Activated T-cell treated with anti-CD3 and anti-CD28 coated beads, Interleukin-2, amount 50 U/mL, for 4 hours (primary cell): ENCODE data around the gene RXFP1. TPM values are rescaled to one million over a fixed set of nuclear protein-coding genes. Genes with fewer than 3 reads are reported as not detected.
"Not testable (repeated sequence)": the region's sequence is repeated elsewhere in the genome, so short reads cannot be mapped to it uniquely, and the experiment has no call there.

ENCODE experiments used
- ATAC-seq, 2 donors: fragments of 200-7000 bp; cut with Tn5 transposase; one replicate each; pipeline ENCODE4 v1.10.0; 2021
- DNase-seq: peaks from one replicate; pipeline ENCODE4 v3.0.0-alpha.2; 2020
- H3K27me3 Mint-ChIP-seq: one replicate; pipeline ENCODE4 v1.8.0; 2021; ENCODE audit warnings: low read depth, mixed read lengths
- H3K36me3 Mint-ChIP-seq: one replicate; pipeline ENCODE4 v1.8.0; 2022; ENCODE audit warnings: mixed read lengths; ENCODE audit not compliant: insufficient read depth
- H3K4me1 Mint-ChIP-seq: one replicate; pipeline ENCODE4 v1.8.0; 2021; ENCODE audit warnings: low read depth, mixed read lengths
- H3K4me3 Mint-ChIP-seq: one replicate; pipeline ENCODE4 v1.8.0; 2021; ENCODE audit warnings: mild to moderate bottlenecking, moderate library complexity, mixed read lengths
- H3K9me3 Mint-ChIP-seq: one replicate; pipeline ENCODE4 v1.8.0; 2021; ENCODE audit warnings: mixed read lengths
- total RNA-seq, 3 donors: library from RNA; stranded (reverse); gene quantifications; one replicate each; pipeline ENCODE4 v1.2.1, GENCODE V29; 2021

Gene RXFP1
- total RNA-seq, 3 donors from 2014 or later: 0.08 TPM; not detected in 2

DNA sequence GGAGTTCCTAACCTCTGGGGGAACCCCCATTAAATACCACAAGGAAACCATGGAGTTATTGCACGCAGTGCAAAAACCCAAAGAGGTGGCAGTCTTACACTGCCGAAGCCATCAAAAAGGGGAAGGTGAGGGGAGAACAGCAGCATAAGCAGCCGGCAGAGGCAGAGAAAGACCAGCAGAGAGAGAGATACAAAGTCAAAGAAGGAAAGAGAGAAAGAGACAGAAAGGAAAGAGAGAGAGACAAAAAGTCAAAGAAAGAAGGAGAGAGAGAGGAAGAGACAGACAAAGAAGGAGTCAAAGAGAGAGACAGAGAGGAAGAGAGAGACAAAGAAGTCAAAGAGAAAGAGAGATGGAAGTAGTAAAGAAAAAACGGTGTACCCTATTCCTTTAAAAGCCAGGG is 141.6 kb downstream of the RXFP1 start:
- not testable (repeated sequence) for ATAC-seq, H3K36me3 Mint-ChIP-seq, H3K9me3 Mint-ChIP-seq, H3K4me3 Mint-ChIP-seq, H3K4me1 Mint-ChIP-seq, DNase-seq
- peaks cover 13% of the 10 kb centered on the region for H3K27me3 Mint-ChIP-seq

DNA sequence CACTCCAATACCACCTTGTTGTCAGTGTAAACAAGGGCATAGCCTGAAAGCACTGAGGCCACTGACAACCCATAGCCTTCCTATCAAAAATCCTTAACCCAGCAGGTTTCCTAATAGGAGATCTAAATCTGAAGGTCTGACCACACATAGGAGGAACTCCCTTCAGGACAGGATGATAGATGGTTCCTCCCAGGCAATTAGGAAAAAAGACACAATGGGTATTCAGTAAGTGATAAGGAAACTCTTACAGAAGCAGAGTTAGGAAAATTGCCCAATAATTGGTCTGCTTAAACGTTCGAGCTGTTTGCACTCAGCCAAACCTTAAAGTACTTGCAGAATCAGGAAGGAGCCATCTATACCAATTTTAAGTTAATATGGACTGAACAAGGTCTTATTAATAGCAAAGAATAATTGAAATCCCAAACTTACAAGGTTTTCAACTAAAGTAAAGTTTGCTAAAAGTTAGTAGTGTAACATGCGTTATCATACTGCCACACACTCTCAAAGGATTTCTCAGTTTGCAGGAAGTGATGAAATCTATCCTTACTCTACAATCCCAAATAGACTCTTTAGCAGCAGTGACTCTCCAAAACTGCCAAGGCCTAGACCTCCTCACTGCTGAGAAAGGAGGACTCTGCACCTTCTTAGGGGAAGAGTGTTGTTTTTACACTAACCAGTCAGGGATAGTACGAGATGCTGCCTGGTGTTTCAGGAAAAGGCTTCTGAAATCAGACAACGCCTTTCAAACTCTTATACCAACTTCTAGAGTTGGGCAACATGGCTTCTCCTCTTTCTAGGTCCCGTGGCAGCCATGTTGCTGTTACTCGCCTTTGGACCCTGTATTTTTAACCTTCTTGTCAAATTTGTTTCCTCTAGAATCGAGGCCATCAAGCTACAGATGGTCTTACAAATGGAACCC is 142.3 kb downstream of the RXFP1 start:
- H3K9me3 Mint-ChIP-seq, ATAC-seq, DNase-seq, H3K4me1 Mint-ChIP-seq, H3K36me3 Mint-ChIP-seq, H3K4me3 Mint-ChIP-seq, H3K27me3 Mint-ChIP-seq: not testable (repeated sequence)

DNA sequence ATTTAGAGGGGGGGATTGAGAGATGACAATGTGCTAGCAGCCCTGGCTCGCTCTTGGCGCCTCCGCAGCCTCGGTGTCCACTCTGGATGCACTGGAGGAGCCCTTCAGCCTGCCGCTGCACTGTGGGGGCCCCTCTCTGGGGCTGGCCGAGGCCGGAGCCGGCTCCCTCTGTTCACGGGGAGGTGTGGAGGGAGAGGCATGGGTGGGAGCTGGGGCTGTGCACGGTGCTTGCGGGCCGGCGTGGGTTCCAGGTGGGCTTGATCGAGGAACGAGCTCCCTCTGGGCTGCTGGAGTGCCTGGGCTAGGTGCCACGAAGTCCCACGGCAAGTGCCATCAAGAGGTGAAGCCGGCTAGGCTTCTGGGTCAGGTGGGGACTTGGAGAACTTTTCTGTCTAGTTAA is 143.1 kb downstream of the RXFP1 start:
- ATAC-seq (no peak), DNase-seq (no peak)
- Mint-ChIP-seq H3K4me3 (no peak overlapping the region), H3K36me3 (peaks cover 1% of the 10 kb centered on the region), H3K4me1 (peaks cover 1% of the 10 kb centered on the region), H3K27me3 (peaks cover 4% of the 10 kb centered on the region), H3K9me3 (no peaks in the 10 kb centered on the region)

GRCh38 chr4:158666892-158667291 is 145.2 kb downstream of the RXFP1 start:
- H3K27me3 Mint-ChIP-seq: no peaks in the 10 kb centered on the region
- peaks cover 12% of the 10 kb centered on the region for H3K4me1 Mint-ChIP-seq
- no peaks in the 10 kb centered on the region for H3K9me3 Mint-ChIP-seq
- H3K36me3 Mint-ChIP-seq: peaks cover 1% of the 10 kb centered on the region
- DNase-seq: no peak
- ATAC-seq: no peak
- no peak overlapping the region for H3K4me3 Mint-ChIP-seq

- ATAC-seq (no peak), DNase-seq (no peak)
- H3K4me3 Mint-ChIP-seq: no peak overlapping the region
- H3K4me1 Mint-ChIP-seq: peaks cover 17% of the 10 kb centered on the region
- no peaks in the 10 kb centered on the region for H3K9me3 Mint-ChIP-seq
- H3K27me3 Mint-ChIP-seq: no peaks in the 10 kb centered on the region
- H3K36me3 Mint-ChIP-seq: peaks cover 1% of the 10 kb centered on the region
Measured at GRCh38 chr4:158667651-158668198, 146.0 kb downstream of the RXFP1 start.

DNA sequence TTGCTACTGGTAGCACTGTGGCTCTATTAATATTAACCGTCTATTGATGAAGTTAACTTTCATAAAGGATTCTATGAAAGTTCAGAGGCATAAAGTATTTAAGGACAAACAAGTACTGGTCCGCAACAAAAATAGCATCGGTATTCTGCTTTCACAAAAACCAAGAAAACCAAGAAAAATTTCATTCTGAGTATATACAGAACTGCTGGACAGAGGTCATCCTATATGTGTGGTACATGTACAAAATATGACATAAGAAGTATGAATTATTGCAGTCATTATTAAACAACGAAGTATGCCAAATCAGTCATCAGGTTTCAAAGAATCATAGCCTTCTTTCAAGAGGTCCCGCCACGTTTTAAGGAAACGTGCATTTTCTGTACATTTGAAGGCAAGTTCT is 147.6 kb downstream of the RXFP1 start:
- H3K9me3 Mint-ChIP-seq: no peaks in the 10 kb centered on the region
- ATAC-seq: no peak
- DNase-seq: no peak
- peaks cover 1% of the 10 kb centered on the region for H3K36me3 Mint-ChIP-seq
- H3K27me3 Mint-ChIP-seq: no peaks in the 10 kb centered on the region
- peak overlapping the region; percentile 19 for H3K4me3 Mint-ChIP-seq
- peaks cover 22% of the 10 kb centered on the region for H3K4me1 Mint-ChIP-seq

DNA sequence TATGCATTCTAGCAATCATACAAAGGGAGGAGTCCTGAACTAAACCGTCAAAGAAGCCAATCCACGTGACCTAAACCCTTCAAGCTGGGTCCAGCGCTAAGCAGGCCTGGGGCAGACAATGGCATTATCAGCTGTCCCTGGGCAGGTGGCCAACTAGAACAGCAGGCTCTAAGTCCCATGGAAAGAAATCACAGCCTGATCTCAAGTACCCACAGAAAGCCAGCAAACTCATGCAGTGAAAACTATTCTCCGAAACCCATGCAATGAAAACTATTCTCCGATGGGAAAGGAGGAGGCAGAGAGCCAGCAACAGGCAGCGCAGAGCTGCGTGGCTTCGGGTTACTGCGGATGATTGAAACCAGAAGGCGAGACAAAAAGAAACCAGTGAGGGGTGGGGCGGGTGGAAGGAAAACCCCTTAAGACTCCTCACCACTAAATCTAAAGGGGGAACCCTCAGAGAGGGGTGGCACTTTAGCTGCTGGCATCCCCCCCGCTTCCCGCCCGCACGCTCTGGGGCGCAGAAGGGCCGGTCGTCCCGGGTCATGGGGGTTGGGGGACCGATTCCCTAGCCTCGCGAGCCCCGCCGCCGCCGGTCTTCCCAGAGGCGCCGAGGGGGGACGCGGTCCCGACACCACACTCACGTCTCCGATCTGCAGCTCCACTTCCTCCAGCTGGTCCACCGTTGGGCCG is 149.4 kb downstream of the RXFP1 start:
- no peaks in the 10 kb centered on the region for H3K27me3 Mint-ChIP-seq
- no peaks in the 10 kb centered on the region for H3K9me3 Mint-ChIP-seq
- H3K4me1 Mint-ChIP-seq: peaks cover 24% of the 10 kb centered on the region
- H3K4me3 Mint-ChIP-seq: peak overlapping the region; percentile 97
- ATAC-seq (peak; percentile 42 to 44), DNase-seq (peak; percentile 28)
- H3K36me3 Mint-ChIP-seq: peaks cover 1% of the 10 kb centered on the region

GRCh38 chr4:158671665-158671914 is 149.9 kb downstream of the RXFP1 start, which contains the start of gene C4orf46:
C4orf46 (minus strand) TSS chr4:158671887; CDS start chr4:158671801, 86 bp downstream.
- Mint-ChIP-seq H3K27me3 (no peaks in the 10 kb centered on the region), H3K4me3 (peak within 1 kb of the TSS; percentile 97), H3K9me3 (no peaks in the 10 kb centered on the region), H3K36me3 (peaks cover 1% of the 10 kb centered on the region), H3K4me1 (peaks cover 24% of the 10 kb centered on the region)
- DNase-seq: no peak
- ATAC-seq: no peak

DNA sequence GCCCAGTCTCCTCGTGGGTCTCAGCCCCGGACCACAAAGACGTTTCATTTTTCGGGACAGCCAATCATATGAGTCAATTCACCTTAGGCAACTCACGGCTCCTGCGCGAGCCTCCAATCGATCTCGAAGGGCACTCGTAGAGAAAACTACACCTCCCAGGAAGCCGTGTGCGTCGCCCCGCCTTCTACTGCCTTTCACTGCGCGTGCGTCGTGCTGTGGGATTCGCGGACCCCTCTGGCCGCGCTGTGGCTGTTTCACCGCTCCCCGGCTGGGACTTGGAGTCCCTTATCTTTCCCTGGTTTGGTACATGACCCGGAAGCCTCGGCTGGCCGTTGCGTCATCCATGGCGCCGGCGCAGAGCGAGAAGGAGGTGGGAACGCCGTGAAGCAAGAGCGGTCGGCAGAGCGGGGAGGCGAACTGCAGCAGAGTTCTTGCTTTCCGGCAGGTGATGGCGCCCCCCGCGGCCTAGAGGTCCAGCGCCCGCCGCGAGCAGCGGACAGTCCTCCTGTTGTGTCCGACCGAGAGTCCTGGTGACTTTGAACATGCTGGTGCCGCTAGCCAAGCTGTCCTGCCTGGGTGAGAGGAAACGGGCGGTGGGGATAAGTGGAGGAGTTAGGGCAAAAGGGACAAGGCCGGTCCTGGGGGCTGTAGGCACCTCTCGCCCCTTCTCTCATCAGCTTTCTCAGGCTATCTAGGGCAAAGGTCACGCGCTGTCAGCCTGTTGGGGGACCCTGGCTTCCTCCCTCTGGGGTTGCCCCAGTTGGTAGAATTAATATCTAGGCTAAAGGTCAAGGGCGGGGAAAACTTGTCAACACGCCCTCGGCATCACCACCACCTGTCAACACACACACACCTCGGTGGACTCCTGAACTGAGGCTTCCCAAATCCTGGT is 150.5 kb downstream of the RXFP1 start, which contains the start of gene ETFDH:
Gene ETFDH, plus strand, starts transcription at position 382 of the 892 bp plus-strand sequence. Its CDS starts 161 bp downstream, at position 543.
- Mint-ChIP-seq H3K4me3 (peak within 1 kb of the TSS; percentile 97), H3K27me3 (no peaks in the 10 kb centered on the region), H3K4me1 (peaks cover 24% of the 10 kb centered on the region), H3K9me3 (no peaks in the 10 kb centered on the region), H3K36me3 (peaks cover 1% of the 10 kb centered on the region)
- peak; percentile 96 for DNase-seq
- peak; percentile 90 to 91 for ATAC-seq

- no peaks in the 10 kb centered on the region for H3K27me3 Mint-ChIP-seq
- H3K4me3 Mint-ChIP-seq: peak overlapping the region; percentile 4
- peaks cover 1% of the 10 kb centered on the region for H3K36me3 Mint-ChIP-seq
- H3K9me3 Mint-ChIP-seq: no peaks in the 10 kb centered on the region
- H3K4me1 Mint-ChIP-seq: peaks cover 24% of the 10 kb centered on the region
- DNase-seq: no peak
- ATAC-seq: no peak
Measured at GRCh38 chr4:158673633-158674032, 152.0 kb downstream of the RXFP1 start.

DNA sequence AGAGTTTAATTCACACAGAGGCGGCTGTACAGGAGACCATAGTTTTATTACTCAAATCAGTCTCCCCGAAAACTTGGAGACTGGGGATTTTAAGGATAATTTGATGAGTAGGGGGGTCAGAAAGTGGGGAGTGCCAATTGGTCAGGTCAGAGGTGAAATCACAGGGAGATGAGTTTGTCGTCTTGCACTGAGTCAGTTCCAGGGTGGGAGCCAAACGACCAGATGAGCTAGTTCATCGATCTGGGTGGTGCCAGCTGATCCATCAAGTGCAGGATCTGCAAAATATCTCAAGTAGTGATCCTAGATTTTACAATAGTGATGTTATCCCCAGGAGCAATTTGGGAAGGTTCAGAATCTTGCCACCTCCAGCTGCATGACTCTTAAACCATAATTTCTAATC is 154.4 kb downstream of the RXFP1 start:
- no peaks in the 10 kb centered on the region for H3K9me3 Mint-ChIP-seq
- no peak overlapping the region for H3K4me3 Mint-ChIP-seq
- H3K27me3 Mint-ChIP-seq: no peaks in the 10 kb centered on the region
- DNase-seq (no peak), ATAC-seq (no peak)
- H3K36me3 Mint-ChIP-seq: peaks cover 9% of the 10 kb centered on the region
- peaks cover 12% of the 10 kb centered on the region for H3K4me1 Mint-ChIP-seq

DNA sequence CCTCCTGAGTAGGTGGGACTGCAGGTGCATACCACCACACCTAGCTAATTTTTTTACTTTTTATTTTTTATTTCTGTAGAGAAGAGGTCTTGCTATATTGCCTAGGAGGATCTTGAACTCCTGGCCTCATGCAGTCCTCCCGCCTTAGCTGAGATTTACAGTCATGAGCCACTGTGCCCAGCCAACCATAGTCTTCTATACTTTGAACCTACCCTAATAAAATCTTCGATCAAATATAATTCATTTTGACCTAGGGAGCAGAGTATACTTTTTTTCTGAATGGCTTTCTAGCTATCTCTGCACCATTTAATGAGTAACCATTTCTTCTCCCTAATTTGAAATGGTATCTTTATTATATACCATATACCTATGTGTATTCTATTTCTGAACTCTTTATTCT is 157.1 kb downstream of the RXFP1 start:
- Mint-ChIP-seq H3K4me1 (peaks cover 3% of the 10 kb centered on the region), H3K4me3 (no peak overlapping the region)
- DNase-seq: no peak

DNA sequence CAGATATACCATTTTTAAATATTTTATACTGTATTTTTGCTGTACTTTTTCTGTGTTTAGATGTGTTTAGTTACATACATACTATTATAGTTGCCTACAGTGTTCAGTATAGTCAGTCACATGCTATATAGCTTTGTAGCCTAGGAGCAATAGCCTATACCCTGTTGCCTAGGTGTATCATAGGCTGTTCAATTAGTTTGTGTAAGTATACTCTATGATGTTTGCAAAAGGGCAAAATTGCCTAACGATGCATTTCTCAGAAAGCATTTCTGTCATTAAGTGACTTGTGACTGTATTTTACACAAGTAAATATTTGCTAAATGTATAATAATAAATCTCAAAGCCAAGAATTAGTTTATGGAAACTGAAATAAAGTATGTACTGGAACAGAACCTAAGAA is 159.9 kb downstream of the RXFP1 start:
- H3K4me1 Mint-ChIP-seq: no peaks in the 10 kb centered on the region
- H3K36me3 Mint-ChIP-seq: peaks cover 20% of the 10 kb centered on the region
- no peak for DNase-seq
- H3K4me3 Mint-ChIP-seq: no peak overlapping the region
- H3K9me3 Mint-ChIP-seq: no peaks in the 10 kb centered on the region
- ATAC-seq: no peak
- H3K27me3 Mint-ChIP-seq: no peaks in the 10 kb centered on the region

More for the DNA sequence above, 157.1 kb downstream of the RXFP1 start:
- H3K27me3 Mint-ChIP-seq: no peaks in the 10 kb centered on the region
- H3K9me3 Mint-ChIP-seq: no peaks in the 10 kb centered on the region
- H3K36me3 Mint-ChIP-seq: peaks cover 9% of the 10 kb centered on the region
- no peak for ATAC-seq

- DNase-seq: no peak
- no peak for ATAC-seq
- no peak overlapping the region for H3K4me3 Mint-ChIP-seq
- H3K9me3 Mint-ChIP-seq: no peaks in the 10 kb centered on the region
- H3K36me3 Mint-ChIP-seq: peaks cover 25% of the 10 kb centered on the region
- no peaks in the 10 kb centered on the region for H3K27me3 Mint-ChIP-seq
- no peaks in the 10 kb centered on the region for H3K4me1 Mint-ChIP-seq
Measured at GRCh38 chr4:158682066-158682465, 160.4 kb downstream of the RXFP1 start.
